Activated naive CD4-positive, alpha-beta T cell treated with anti-CD3 and anti-CD28 coated beads, Interleukin-2, amount 10 ng/mL, durations not matched to agents 7 days and 5 days (primary cell): ENCODE data around the gene HIRA.

Experiments used
- CTCF ChIA-PET: fragments of 350-600 bp; sonication (Branson Sonifier 250); formaldehyde crosslinking; loops from one replicate; lab custom pipeline; 2021; ENCODE audit warnings: antibody characterized with exemption; lab: Charles Lee
- DNase-seq: peaks from one replicate; pipeline ENCODE4 v3.0.0-alpha.2; 2020
- H3K27ac Mint-ChIP-seq: one replicate; pipeline ENCODE4 v1.8.0; 2021; ENCODE audit warnings: mild to moderate bottlenecking, moderate library complexity, mixed read lengths
- H3K27me3 Mint-ChIP-seq: one replicate; pipeline ENCODE4 v1.8.0; 2021; ENCODE audit warnings: mild to moderate bottlenecking, mixed read lengths
- H3K36me3 Mint-ChIP-seq: one replicate; pipeline ENCODE4 v1.8.0; 2021; ENCODE audit warnings: mixed read lengths
- H3K4me1 Mint-ChIP-seq: one replicate; pipeline ENCODE4 v1.8.0; 2021; ENCODE audit warnings: mixed read lengths
- H3K4me3 Mint-ChIP-seq: one replicate; pipeline ENCODE4 v1.8.0; 2021; ENCODE audit warnings: mild to moderate bottlenecking, moderate library complexity, mixed read lengths
- H3K9me3 Mint-ChIP-seq: one replicate; pipeline ENCODE4 v1.8.0; 2021; ENCODE audit warnings: mixed read lengths

Gene HIRA

DNA sequence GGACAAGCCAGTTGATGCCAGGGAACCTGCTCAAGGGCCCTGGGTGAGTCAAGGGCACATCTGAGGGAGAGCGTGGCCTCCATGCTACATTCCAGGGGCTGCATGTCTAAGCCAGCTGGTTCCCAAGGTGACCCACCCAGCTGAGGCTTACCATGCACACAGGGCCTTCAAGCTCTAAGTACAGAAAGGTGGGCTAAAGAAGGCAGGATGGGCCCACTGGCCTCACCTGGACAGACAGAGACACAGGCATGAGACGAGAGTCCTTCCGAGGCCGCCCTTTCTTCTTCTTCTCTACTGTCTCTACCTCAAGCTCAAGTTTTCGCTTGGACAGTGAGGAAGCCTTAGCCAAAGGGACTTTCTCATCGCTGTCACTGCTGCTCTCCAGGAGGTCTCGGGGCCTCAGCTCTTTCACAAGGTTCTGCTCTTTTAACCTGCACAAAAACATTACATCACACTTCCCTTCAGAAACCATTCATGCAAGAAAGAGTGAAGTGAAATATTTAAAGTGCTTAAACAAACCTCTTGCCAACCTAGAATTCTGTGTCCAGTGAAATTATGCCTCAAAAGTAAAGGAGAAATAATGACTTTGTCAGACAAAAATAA lies 69.9 kb downstream of the HIRA start:
- Mint-ChIP-seq H3K27me3 (no peaks in the 10 kb centered on the region), H3K9me3 (no peaks in the 10 kb centered on the region), H3K27ac (no peak overlapping the region), H3K36me3 (peaks cover 44% of the 10 kb centered on the region), H3K4me3 (no peak overlapping the region), H3K4me1 (no peaks in the 10 kb centered on the region)
- CTCF ChIA-PET = interaction anchor here (0.6 kb wide), 1 partner anchor 246 kb away, joined by 3 read pairs; no protein-coding TSS in a partner anchor
- no peak for DNase-seq

DNA sequence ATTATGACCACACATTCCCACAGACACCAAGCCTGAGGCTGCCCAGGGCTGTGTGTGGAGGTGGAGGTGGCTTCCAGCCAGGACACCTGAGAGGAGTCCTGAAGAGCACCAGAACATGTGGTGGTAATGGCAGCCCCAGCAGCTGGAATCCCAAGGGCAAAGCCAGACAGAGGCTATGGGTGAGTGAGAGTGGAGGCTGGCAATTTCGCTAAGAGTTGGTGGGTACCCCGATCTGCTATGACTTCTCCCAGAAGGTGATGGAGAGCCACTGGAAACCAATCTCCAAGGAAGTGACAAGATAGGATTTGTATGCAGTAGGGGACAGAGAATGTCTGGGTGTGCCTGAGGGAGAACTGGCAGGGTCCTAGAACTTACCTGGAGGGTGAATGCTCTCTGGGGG lies 70.7 kb downstream of the HIRA start:
- H3K9me3 Mint-ChIP-seq = no peaks in the 10 kb centered on the region
- H3K27ac Mint-ChIP-seq = peak overlapping the region; percentile 39
- no peak overlapping the region for H3K4me3 Mint-ChIP-seq
- no peak for DNase-seq
- no peaks in the 10 kb centered on the region for H3K4me1 Mint-ChIP-seq
- H3K27me3 Mint-ChIP-seq = no peaks in the 10 kb centered on the region
- H3K36me3 Mint-ChIP-seq = peaks cover 41% of the 10 kb centered on the region
- CTCF ChIA-PET = interaction anchor here (0.6 kb wide), 1 partner anchor 247 kb away, joined by 3 read pairs; no protein-coding TSS in a partner anchor

DNA sequence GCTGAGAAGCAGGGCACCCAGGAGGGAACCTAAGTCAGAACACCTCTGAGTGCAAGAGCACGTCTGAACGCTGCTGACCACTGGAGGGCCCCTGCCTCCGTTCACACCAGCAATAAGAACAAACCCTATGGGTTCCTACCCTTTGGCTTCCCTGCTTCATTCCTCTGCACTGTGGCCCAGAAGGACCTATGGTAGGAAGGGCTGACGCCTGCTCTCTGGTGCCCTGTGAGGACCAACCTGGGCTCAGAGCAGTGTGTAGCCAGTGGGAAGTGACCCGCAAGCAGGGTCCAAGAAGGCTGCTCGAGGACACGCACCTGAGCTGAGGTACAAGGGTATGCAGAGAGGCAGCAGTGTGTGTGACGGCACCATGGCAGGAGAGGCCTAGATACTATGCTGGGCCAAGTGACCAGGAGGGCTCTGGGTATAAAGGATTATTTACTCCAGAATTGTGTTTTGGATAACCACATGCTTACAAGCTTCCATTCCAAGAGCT lies 71.2 kb downstream of the HIRA start:
- Mint-ChIP-seq H3K4me3 (no peak overlapping the region), H3K27me3 (no peaks in the 10 kb centered on the region), H3K4me1 (no peaks in the 10 kb centered on the region), H3K9me3 (no peaks in the 10 kb centered on the region), H3K36me3 (peaks cover 43% of the 10 kb centered on the region), H3K27ac (no peak overlapping the region)
- no peak for DNase-seq
- CTCF ChIA-PET = no interaction called here

DNA sequence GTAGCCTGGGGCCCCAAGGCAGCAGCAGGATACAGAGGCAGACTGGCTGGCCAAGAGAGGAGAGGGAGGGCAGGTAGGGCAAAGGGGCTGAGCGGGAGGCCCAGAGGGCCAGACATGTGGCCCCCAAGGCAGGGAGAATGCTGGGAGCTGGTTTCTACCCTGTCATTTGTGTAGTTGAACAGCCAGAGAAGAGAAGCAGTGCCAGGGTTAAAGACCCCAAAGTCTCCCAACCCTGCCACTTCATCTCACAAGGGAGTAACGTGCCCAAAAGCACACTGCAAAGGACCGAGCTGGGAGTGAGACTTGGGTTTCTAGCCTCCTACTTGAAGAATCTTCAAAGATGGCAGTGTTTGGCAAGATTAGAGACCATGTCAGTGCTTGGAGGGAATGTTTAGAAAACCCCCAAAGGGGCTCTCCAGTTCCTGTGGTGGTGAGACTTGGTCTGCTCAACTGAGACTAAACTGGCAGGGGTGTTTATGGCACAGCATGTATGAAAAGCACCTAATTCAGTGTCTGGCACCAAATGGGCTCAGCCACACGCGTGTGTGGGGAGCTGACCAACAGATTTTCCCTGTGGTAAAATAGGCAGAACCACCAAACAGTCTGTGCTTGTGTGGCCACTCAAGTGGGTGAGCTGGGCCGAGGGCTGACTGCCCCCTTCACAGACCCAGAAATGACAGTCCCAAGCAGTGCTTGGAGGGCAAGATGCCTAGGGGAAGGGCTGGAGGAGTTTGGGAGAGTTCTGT lies 71.8 kb downstream of the HIRA start:
- no peak for DNase-seq
- Mint-ChIP-seq H3K27ac (no peak overlapping the region), H3K4me1 (no peaks in the 10 kb centered on the region), H3K27me3 (no peaks in the 10 kb centered on the region), H3K9me3 (no peaks in the 10 kb centered on the region), H3K4me3 (no peak overlapping the region), H3K36me3 (peaks cover 45% of the 10 kb centered on the region)
- CTCF ChIA-PET = no interaction called here

DNA sequence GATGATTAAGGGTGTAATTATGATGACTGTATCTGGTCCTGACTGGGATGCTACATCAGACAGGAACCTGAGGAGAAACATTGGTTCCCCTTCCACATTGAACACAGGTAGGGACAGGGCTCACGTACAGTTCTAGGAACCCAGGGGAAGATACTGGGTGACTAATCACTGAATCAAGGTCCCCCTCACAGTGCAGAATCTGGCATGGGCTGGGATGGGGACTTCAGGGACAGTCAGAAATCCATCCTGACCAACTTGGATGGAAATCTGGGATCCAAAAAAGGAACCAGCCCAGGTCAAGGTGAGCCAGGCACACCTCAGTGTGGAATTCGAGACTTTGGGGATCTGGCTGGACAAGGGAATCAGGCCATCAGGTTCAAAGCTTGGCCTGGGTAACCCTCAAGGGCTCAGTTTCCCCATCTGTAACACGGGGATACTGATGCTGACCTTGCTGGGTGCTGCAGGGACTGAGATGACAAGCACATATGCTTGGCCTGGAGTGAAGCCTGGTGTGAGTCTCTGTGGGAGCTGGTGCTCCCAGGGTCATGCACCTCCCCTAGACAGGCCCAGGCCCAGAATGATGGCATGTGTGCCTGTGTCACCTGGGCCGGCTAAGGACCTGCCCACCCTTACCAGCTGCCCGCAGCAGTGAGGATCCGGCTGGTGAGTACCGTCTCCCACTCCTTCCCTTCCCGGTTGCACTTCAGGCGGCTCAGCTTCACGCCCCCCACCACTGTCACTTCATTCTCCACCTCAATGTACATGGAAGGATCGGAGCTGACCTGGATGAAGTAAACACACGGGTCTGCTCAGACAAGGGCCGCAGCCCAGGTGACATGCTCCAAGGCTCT lies 72.6 kb downstream of the HIRA start:
- no peaks in the 10 kb centered on the region for H3K9me3 Mint-ChIP-seq
- no peak overlapping the region for H3K27ac Mint-ChIP-seq
- H3K36me3 Mint-ChIP-seq = peaks cover 44% of the 10 kb centered on the region
- no peak for DNase-seq
- no peaks in the 10 kb centered on the region for H3K27me3 Mint-ChIP-seq
- CTCF ChIA-PET = no interaction called here
- no peaks in the 10 kb centered on the region for H3K4me1 Mint-ChIP-seq
- H3K4me3 Mint-ChIP-seq = no peak overlapping the region

DNA sequence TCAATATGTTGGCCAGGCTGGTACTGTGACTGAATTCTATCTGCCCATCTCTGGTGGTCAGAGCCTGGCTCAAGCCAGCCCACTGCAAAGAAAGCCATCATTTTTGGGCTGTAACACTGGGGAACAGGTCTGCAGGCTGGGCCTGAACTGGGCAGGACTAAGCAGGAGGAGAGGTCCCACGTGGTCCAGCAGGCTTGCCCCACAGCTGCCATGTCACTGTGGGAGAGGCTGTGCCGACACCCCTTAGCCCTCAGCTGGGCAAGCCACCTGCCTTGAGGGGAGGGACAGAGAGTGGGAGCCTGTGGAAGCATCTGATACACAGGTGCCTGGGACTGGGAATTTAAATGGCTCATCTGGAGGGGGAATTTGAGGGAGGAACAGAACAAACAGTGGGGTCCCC lies 73.3 kb downstream of the HIRA start:
- CTCF ChIA-PET = no interaction called here
- Mint-ChIP-seq H3K27ac (no peak overlapping the region), H3K4me1 (no peaks in the 10 kb centered on the region), H3K9me3 (no peaks in the 10 kb centered on the region), H3K4me3 (no peak overlapping the region), H3K27me3 (no peaks in the 10 kb centered on the region), H3K36me3 (peaks cover 44% of the 10 kb centered on the region)
- no peak for DNase-seq

DNA sequence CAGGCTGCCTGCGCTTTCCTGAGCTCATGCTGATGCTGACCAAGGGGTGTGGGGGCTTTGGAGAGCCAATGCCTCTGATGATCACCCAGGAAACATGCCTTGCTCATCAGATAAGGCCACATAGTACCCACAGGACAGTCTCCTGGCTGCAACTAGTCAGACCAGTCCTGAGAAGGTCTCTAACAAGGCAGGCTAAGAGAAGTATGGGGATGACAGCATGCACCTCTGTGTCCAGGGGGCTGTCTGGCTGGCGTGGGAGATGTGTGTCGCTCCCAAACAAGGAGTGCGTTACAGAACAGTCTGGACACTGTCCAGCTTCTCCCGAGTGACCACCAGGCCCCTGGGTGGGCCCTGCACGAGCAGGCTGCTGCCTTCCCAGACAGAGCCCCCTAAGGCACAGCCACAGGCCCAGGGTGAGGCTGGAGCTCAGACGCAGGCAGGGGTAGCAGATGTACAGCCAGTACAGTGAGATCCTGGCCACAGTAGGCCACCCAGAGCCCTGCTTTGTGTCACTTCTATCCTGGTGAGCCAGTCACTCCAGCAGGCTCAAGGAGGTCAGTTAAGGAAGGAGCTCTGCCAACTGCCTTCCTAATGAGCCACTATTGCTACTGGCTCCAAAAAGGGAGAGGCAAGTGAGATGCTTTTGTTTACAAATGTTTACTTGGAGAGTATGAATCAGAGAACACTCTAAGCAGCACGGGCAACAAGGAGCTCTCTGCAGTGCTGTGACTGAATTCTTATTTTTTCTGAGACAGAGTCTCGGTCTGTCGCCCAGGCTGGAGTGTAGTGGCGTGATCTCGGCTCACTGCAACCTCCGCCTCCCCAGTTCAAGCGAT lies 74.0 kb downstream of the HIRA start:
- H3K4me3 Mint-ChIP-seq = no peak overlapping the region
- H3K36me3 Mint-ChIP-seq = peaks cover 44% of the 10 kb centered on the region
- H3K27ac Mint-ChIP-seq = no peak overlapping the region
- no peak for DNase-seq
- H3K27me3 Mint-ChIP-seq = no peaks in the 10 kb centered on the region
- no peaks in the 10 kb centered on the region for H3K4me1 Mint-ChIP-seq
- no peaks in the 10 kb centered on the region for H3K9me3 Mint-ChIP-seq
- CTCF ChIA-PET = no interaction called here

DNA sequence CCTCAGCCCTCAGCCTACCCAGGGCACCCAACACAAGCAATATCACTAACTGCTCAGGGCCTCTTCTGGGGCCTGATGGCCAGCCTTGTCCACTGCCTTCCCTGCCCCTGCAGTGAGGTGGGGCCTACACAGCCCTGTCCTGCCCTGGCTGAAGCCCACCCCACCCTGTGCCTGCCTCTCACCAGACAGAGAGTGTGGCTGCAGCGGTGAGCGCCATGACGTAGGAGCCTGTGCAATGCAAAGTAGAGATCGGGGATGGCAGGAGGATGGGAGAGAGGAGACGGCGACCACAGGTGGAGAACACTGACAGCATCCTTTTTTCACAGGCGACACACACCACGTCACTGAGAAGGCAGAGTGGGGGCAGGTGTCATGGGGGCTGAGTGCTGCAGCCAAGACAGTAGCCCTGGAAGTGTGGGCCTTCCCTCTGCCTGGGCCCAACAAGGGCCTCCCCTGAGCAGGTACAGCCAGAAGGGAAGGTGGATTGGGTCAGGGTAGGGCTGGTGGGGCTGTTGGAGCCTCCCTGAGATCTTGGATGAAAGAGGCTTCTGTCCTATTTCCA lies 74.7 kb downstream of the HIRA start:
- H3K9me3 Mint-ChIP-seq = no peaks in the 10 kb centered on the region
- H3K27me3 Mint-ChIP-seq = no peaks in the 10 kb centered on the region
- no peak overlapping the region for H3K4me3 Mint-ChIP-seq
- H3K4me1 Mint-ChIP-seq = no peaks in the 10 kb centered on the region
- H3K36me3 Mint-ChIP-seq = peaks cover 44% of the 10 kb centered on the region
- CTCF ChIA-PET = no interaction called here
- H3K27ac Mint-ChIP-seq = no peak overlapping the region
- DNase-seq = no peak

DNA sequence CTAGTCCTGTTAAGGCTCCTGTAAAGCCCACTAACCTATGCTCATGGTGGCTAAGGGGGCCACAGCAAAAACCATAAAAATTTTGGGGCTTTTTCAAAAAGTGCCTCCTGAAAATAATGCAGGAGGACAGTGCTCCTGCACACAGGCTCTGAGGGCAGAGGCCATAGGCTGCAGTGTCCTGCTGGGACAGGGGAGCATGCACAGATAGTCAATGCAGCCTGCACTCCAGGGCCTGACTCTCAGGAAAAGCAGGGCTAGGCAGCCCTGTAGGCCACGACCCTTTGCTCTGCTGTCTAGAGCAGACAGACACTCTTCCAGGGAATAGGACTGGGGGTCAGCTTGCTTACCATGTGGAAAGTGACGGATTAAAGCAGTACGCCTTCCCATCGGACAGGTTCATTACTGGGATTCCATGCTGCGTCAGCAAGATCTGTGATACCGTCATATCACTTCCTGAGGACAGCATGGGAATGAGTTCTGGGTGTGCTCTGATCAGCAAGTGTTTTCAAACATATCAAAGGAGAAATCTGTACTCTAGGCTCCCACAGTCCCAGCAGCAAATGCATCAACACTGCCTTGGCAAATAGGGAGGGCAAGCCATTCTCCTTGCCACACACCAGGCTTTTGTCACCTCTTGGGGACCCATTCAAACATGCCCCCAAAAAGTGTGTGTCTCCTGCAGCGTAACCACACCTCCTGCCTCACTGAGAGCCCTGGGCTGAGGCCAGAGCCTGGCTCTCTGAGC lies 75.9 kb downstream of the HIRA start:
- H3K27ac Mint-ChIP-seq = peak overlapping the region; percentile 15

DNA sequence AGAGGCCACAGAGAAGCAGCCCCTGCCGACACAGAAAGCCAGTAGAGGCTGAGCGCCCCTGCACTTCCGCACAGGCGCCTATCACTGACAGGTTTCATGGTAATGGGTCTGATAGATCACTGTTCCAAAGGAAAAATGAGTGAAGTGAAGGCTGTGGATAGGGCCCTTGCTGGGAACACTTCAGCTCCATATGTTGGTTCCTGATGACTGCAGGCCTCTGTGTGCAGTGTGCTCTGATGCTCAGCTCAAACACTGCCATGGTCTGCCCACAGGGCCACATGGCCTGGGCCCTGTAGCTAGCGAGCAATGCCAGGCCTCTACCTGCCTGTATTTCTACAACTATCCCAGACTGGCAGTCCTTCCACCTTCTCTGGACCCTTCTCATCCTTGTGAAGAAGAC lies 77.3 kb downstream of the HIRA start:
- Mint-ChIP-seq H3K9me3 (no peaks in the 10 kb centered on the region), H3K36me3 (peaks cover 46% of the 10 kb centered on the region)
- no peak for DNase-seq

More for the DNA sequence above, 75.9 kb downstream of the HIRA start:
- no peak for DNase-seq
- CTCF ChIA-PET = no interaction called here
- Mint-ChIP-seq H3K4me1 (no peaks in the 10 kb centered on the region), H3K9me3 (no peaks in the 10 kb centered on the region), H3K27me3 (no peaks in the 10 kb centered on the region), H3K36me3 (peaks cover 44% of the 10 kb centered on the region), H3K4me3 (no peak overlapping the region)

DNA sequence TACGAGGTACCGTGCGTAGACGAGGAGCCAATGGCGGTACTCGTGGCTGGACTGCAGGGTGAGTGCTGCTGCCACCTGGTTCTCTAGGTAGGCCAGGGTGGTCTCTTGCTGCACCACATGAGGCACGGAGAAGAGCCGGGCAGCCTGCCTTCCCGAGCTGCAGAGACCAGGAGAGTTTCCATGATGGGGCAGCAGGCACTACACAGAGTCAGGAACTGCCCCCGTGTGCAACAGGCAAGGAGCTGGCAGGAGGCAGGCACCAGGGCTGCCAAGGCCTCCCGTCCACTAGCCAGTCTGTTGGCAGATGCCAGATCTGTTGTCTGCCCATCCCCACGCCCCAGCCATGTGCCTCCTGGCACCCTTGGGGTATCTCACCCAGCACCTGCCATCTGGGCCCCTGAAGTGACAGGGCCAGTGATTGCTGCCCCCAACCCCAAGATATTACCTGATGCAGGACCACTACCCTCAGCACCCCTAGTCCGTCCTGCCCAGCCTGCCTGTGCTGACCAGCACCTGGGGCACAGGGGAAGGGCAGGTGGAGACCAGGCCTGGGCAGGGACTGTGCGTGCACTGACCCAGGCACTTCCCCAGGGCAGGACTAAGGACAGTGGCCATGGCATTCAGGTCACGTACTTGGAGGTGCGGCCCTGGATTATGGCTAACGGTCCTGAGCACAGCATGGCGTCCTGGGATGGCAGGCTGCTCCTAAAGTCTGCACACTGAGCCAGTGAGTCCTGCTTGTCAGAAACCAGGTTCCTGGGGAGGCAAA lies 78.0 kb downstream of the HIRA start:
- CTCF ChIA-PET = no interaction called here
- Mint-ChIP-seq H3K9me3 (no peaks in the 10 kb centered on the region), H3K36me3 (peaks cover 44% of the 10 kb centered on the region), H3K27me3 (no peaks in the 10 kb centered on the region), H3K27ac (no peak overlapping the region), H3K4me3 (no peak overlapping the region), H3K4me1 (no peaks in the 10 kb centered on the region)
- no peak for DNase-seq

More for the DNA sequence above, 77.3 kb downstream of the HIRA start:
- no peak overlapping the region for H3K27ac Mint-ChIP-seq
- H3K4me3 Mint-ChIP-seq = no peak overlapping the region
- CTCF ChIA-PET = no interaction called here
- H3K4me1 Mint-ChIP-seq = no peaks in the 10 kb centered on the region
- no peaks in the 10 kb centered on the region for H3K27me3 Mint-ChIP-seq

DNA sequence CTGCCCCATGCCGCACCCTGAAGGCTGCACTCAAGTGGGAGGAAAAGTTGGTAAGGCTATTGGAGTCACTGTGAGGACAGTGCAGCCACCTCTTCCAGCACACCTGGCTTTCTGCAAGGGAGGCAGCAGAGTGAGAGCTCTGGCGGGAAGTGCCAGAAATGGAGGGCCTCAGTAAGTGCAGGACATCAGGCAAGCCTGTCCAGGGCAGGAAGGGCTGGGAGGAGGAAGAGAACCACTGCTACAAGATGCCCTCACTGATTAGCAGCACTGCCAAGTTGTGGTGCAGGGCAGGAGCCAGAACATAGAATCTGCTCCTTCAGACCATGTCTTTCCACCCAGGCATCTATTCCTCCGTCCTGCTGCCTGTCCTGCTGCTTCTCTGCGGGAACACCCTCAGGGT lies 78.8 kb downstream of the HIRA start:
- Mint-ChIP-seq H3K9me3 (no peaks in the 10 kb centered on the region), H3K36me3 (peaks cover 37% of the 10 kb centered on the region), H3K4me3 (no peak overlapping the region), H3K4me1 (no peaks in the 10 kb centered on the region), H3K27ac (no peak overlapping the region), H3K27me3 (no peaks in the 10 kb centered on the region)
- CTCF ChIA-PET = no interaction called here
- DNase-seq = no peak
